Endothelial cell of umbilical vein (primary cell): Measurements from ENCODE around the gene TSPEAR.

Source experiments
- EZH2 ChIP-seq: IDR thresholded peaks from 2 replicates; pipeline ENCODE4 v1.6.1; 2012; ENCODE audit warnings: borderline replicate concordance, low read depth, mild to moderate bottlenecking, moderate library complexity, low read length, inconsistent platforms; ENCODE audit not compliant: severe bottlenecking
- FOS ChIP-seq: IDR thresholded peaks from 2 replicates; pipeline ENCODE4 v1.6.1; 2011; ENCODE audit warnings: mild to moderate bottlenecking, low read length, moderate library complexity, borderline replicate concordance; ENCODE audit not compliant: insufficient read depth
- JUN ChIP-seq: IDR thresholded peaks from 2 replicates; pipeline ENCODE4 v1.6.1; 2011; ENCODE audit warnings: borderline replicate concordance, low read depth; ENCODE audit not compliant: insufficient read length, insufficient read depth
- MYC ChIP-seq: IDR thresholded peaks from one replicate; pipeline ENCODE4 v1.6.1; 2011; ENCODE audit warnings: mild to moderate bottlenecking, low read depth, low read length
- POLR2A ChIP-seq: IDR thresholded peaks from 2 replicates; pipeline ENCODE4 v1.6.1; 2012; ENCODE audit warnings: low read depth, mild to moderate bottlenecking, control low read depth, low read length
- POLR2AphosphoS5 ChIP-seq: IDR thresholded peaks from 2 replicates; pipeline ENCODE4 v1.6.1; 2012; ENCODE audit warnings: low read depth, mild to moderate bottlenecking, control low read depth, low read length, moderate library complexity; ENCODE audit not compliant: insufficient read depth
- TF ChIP-seq, protein P1 (sequence below), 2 donors: IDR thresholded peaks; 1 replicate in 1 of 2; 2 replicates in 1 of 2; pipeline ENCODE4 v1.5.1; 2011; ENCODE audit warnings: low read length in 2 of 2, mild to moderate bottlenecking in 2 of 2, moderate library complexity in 2 of 2, control low read depth in 1 of 2, inconsistent platforms in 1 of 2, low read depth in 1 of 2; ENCODE audit not compliant: insufficient read depth in 1 of 2; ENCODE audit errors: extremely low read depth in 1 of 2
- TF ChIP-seq, protein P2 (sequence below): IDR thresholded peaks from 2 replicates; pipeline ENCODE4 v1.6.1; 2011; ENCODE audit not compliant: insufficient read depth, insufficient read length

DNA sequence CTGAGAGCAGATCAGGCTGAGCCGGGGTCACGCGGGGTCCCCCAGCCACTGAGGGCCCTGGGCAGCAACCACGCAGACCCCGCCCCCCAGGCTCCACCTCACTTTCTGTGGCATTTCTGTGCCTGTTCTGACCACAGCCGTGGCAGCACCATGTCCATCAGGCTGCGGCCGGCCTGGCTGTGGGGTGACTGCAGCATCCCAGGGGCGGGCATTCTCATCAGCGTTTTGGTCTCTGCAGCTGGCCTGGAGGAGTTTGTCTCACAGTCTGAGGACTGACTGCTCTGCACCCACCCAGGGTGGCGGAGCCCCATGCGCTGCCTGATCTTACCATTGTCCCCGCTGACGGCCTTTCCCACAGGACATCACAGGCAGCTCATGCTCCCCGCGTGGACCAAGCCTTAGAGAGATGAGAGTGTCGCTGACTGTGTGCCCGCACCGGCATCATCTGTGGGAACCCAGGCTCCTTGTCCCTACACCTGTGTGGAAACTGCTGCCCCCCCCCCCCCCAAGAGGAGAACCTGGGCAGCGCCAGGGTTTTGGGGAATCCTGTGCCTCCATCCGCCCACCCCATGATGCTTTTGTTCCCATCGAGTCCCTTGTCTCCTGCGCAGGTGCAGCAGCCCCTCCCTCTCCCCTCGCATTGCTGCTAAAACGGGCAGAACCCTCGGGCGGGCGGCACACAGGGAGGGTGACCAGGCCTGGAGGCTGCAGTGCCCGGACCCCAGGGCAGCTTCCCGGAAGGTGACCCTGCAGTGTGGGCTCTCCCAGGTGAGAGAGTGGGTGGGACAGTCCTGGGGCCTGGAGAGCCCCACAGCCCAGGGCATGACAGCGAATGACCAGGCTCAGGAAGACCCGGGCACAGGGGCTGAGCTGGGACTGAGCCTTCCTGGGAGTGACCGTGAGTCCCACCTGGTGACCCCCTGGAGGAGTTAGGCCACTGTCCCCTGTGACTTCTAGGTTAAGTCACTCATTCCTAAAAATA, 173.2 kb downstream of the TSPEAR start:
- TF ChIP-seq JUN (no peak), POLR2A (no peak), POLR2AphosphoS5 (no peak), EZH2 (no peak), FOS (no peak), MYC (no peak)
- TF ChIP-seq, protein P1, sequence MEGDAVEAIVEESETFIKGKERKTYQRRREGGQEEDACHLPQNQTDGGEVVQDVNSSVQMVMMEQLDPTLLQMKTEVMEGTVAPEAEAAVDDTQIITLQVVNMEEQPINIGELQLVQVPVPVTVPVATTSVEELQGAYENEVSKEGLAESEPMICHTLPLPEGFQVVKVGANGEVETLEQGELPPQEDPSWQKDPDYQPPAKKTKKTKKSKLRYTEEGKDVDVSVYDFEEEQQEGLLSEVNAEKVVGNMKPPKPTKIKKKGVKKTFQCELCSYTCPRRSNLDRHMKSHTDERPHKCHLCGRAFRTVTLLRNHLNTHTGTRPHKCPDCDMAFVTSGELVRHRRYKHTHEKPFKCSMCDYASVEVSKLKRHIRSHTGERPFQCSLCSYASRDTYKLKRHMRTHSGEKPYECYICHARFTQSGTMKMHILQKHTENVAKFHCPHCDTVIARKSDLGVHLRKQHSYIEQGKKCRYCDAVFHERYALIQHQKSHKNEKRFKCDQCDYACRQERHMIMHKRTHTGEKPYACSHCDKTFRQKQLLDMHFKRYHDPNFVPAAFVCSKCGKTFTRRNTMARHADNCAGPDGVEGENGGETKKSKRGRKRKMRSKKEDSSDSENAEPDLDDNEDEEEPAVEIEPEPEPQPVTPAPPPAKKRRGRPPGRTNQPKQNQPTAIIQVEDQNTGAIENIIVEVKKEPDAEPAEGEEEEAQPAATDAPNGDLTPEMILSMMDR (IDR thresholded peaks at IDR 0.05; ENCODE audit: extremely low read depth in 1 of 2, insufficient read depth in 1 of 2, low read depth in 1 of 2, low read length in 2 of 2) = no peak
- TF ChIP-seq, protein P2, sequence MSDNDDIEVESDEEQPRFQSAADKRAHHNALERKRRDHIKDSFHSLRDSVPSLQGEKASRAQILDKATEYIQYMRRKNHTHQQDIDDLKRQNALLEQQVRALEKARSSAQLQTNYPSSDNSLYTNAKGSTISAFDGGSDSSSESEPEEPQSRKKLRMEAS = no peak
